NCI-H748 (cell line): ENCODE results near the gene TGIF2.
A peak's percentile ranks its signal among the peaks of the same experiment; 100 is the strongest.
"Not testable (repeated sequence)": the region's sequence is repeated elsewhere in the genome, so short reads cannot be mapped to it uniquely, and the experiment has no call there.

ENCODE experiments used
- DNase-seq: peaks from one replicate; lab custom pipeline; 2025; ENCODE audit not compliant: unreplicated experiment; lab: John Stamatoyannopoulos, UW

TGIF2 gene

DNA sequence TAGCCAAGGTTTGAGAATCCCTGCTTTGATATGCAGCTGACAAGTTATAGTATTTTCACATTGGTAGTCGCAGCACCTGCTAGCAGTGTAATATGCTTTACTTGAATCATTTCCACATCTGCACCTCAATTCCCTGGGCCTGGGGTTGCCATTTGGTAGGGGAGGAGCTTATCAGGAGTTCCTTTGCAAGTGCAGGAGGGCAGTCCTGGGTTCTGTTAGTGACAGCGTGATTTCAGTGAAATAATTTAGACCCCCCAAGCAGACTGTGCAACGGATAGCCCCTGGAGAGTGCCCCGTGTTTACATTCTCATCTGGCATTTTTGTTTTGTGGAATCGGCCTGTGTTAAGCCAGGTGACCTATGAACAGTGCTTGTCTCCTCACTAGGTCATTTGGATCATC, 38.2 kb downstream of the TGIF2 start:
- no peak for DNase-seq

DNA sequence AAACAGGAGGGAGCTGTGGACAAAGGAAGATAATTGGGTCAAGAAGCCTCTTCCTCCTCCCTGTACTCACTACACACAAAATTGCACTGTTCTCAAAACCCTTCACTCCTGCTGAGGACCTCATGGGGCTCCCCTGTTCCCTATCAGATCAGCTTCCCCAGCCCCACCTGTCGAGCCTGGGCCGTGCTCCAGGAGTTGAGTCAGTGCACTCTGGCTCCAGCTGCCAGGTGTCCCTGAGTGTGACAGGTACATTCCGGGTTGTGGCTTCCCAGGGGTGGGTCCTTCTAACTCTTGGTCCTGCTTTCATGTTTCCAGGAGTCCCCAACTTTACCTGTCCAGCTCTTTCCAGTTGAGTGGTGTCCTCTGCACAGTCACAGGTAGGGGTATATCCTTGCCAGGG, 40.6 kb downstream of the TGIF2 start:
- no peak for DNase-seq

DNA sequence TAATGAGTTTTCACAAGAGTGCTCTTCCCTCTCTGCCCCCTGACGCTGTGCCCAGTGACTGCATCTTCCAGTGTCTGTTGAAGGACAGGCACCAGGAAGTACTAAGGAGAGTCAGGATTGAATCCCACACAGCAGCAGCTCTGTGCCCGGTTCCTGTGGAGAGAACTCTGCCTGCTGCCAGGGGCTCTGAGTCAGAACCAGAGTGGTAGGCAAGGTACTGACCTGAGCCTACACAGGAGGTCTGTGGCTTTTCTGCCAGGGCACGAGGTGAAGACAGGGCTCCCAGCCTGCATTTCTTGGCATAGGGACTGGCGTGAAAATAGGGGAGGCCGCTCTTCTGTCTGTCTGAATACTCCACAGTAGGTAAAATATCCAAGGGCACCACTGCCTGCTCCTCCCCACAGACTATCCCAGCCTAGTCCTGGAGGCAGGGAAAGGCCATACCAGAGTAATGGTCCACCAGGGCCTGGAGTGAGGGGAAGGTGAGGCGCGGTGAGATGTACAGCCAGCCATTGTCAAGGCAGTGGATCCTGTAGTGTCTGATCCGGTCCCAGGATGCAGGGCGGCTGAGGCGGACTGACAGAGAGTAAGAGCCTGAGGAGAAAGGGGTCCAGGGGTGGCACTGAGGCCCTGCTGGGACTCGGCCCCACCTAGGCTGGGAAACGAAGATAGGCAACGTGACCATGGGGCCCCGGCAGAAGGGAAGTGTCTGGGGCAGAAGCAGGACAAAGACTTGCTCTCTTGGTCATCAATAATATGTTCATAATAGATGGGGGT, 41.6 kb downstream of the TGIF2 start:
- DNase-seq, result no peak

DNA sequence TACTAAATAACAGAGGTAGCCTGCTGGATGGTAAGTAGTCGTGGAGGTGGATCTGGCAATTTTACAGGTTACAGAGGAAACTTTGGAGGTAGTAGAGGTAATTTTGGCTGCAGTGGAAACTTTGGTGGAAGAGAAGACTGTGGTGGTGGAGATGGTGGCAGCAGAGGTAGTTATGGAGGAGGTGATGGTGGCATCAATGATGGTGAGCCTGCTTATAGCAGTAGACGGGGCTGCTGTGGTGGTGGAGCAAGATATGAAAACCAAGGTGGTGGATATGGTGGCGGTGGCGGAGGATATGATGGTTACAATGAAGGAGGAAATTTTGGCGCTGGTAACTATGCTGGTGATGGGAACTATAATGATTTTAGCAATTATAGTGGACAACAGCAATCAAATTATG, 47.5 kb downstream of the TGIF2 start:
- DNase-seq, result no peak

DNA sequence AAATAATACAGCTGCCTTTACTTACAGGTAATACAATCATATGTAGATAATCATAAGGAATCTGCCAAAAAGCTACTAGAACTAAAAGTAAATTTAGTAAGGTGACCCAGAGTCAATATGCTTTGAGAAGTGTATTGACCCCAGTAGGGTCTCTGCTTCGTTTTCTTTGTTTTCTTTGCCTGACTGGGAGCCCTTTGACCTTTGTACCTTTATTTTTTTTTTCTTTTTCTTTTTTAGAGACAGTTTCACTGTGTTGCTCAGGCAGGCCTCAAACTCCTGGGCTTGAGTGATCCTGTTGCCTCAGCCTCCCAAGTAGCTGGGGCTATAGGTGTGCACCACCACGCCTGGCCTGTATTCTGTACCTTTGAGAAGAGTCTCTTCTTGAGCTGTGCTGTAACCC, 50.0 kb downstream of the TGIF2 start:
- no peak for DNase-seq

DNA sequence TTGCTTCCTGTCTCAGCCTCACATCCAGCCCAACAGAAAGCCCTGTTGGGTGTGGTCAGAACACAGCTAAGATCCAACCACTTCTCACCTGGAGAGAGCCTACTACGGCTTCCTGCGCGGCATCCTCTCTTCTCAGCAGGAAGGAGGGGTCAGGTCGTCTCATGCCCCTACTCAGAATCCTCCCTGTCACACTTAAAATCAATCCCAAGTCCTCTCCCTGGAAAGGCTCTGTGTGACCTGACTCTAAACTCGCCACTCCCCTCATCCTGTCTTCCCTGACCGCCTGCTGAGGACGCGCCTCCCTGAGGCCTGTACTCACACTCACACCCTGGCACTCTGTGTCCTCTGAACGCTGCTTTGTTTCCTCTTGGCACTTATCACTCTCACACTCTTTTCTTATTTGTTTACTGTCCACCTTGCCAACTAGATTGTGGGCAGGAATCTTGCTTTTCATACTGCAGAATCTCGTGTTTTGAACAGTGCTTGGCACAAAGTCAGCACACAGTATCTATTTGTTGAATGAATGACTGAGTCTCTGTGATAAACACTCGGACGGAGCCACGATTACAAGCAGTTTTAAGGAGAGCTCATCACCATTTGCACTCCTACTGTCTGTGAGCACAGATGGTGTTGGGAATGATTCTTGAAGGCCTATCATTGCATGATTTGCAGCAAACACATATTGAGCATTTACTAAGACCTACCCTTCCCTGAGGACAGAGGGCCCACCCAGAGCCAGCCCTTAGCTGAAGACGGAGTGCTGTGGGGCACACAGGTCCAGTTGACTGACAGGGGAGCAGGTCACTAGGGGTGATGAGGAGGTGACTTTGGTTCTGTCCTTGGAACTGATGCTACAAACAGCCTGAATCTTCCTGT, 50.9 kb downstream of the TGIF2 start:
- DNase-seq, result peak; percentile 6

DNA sequence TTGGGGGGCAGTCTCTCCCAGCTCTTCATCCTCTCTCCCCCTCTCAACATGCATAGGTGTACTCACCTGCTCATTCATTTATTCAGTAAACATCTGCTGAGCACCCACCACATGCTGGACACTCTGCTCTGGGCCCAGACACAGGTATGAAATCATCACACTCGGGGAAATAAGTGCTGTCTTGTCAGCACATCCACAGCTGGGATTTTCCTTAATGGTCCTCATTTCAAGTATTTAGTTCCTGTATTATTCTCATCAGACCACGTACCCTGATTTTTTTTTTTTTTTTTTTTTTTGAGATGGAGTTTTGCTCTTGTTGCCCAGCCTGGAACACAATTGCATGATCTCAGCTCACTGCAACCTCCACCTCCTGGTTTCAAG, 51.5 kb downstream of the TGIF2 start:
- no peak for DNase-seq

DNA sequence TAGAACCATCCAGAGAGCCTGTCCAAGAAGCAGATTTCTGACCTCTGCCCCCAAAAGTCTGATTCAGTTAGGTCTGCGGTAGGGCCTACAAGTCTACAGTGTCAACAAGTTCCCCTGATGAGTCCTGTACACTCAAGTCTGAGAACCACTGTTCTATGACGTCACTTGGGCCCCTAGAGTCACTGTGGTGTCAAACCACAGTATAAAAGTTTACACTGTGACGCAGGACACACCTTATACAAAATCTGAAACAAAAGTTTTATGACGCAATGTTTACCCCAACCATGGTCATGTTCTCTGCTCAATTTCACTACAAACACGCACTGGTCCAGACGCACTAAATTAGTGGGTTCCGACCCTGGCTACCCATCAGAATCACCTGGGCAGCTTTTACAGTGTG, 54.7 kb downstream of the TGIF2 start:
- no peak for DNase-seq

DNA sequence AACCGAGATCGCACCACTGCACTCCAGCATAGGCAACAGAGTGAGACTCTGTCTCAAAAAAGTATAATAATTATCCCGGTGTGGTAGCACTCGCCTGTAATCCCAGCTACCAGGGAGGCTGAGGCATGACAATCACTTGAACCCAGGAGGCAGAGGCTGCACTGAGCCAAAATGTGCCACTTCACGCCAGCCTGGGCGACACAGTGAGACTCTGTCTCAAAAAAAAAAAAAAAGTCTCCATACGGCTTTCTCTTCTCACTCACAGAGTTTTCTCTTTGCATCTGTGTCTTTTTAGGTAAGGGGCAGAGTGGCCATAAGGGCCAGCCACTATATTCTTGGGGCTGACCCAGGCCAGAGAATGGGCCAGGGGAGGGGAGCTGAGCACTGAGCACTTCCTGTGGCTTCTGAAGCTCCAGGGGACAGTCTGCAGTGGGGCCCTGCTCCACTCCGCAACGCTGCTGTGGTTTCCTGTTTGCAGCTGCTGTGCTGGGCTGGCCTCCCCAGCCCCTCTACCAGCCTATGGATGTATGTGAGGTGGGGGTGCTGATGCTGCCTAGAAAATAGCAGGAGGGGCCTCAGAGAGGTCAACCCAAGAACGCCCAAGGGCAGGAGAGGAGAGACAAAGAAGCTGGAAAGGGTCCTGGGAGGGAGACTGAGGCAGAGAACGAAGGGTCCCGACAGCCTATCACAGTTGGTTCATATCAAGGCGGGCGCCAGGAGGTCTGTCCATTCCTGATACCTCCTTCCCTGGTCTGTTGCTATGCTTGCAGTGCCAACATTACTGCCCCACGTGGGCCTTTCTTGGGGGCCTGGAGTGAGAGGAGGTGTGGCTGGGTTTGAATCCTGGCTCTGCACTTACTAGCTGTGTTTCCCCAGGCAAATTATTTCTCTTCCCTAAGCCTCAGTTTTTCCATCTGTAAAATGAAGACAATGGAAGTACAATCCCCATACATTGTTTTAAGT, 56.6 kb downstream of the TGIF2 start:
- no peak for DNase-seq

DNA sequence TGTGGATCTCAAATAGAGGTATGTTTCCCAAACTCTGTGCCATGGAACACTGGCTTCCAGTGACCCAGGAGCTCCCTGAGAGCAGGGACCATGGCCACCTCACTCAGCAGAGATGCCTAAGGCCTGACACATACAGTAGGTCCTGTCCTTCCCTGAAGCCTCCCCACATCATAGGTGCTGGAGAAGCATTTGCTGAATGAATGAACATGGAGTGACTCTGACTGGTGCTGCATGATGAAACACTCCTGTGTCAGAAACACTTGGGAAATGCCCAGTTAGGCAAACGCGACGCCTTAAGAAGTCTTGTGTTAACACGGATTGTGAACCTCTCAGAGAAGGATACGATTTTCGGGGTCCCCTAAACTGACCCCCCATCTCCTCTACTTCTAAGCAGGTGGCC, 58.2 kb downstream of the TGIF2 start:
- DNase-seq, result no peak

DNA sequence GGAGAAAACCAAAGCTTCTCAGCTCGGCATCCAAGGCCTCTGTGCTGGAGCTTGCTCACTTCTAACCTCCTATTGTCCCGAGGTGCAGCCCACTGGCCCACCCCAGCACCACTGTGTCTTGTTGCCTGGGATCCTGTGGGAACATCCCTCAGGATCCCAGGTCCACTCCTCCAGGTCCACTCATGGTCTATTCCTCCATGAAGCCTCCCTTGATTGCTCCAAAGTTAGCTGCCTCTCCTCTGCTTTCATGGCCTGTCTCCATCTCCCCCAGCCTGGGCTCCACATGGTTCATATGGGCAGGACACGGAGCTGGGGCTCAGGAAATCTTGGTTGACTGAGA, 58.7 kb downstream of the TGIF2 start:
- DNase-seq, result no peak

DNA sequence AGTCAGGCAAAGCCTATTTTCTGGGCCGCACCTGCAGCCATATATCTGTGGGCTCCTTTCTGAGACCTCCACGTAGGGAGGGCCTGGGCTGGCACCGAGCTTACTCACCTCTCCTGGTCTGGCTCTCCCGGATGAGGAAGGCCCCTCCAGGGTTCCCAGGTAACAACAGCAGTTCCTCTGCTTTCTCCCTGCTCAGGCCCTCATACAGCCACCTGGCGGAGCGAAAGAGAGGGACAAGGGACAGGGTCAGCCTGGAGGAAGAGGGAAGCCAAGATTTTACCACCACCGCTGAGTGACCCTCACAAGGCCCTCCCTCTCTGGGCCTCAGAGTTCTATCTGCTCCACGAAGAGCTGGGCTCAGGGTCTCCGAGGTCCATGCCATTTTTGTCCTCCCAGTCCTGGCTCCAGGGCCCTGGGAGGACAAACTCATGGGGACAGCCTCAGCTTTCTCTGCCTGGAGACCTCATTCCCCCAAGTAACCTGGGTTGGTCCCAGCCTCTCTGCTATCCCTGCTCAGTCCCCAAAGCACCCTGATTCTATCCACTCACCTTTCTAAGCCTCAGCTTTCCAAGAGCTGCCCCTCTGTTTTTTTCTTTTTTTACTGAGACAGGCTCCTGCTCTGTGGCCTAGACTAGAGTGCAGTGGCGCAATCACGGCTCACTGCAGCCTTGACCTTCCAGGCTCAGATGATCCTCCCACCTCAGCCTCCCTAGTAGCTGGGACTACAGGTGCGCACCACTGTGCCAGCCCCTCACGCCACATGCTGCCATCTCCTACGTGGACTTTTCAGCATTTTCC, 59.3 kb downstream of the TGIF2 start:
- no peak for DNase-seq

DNA sequence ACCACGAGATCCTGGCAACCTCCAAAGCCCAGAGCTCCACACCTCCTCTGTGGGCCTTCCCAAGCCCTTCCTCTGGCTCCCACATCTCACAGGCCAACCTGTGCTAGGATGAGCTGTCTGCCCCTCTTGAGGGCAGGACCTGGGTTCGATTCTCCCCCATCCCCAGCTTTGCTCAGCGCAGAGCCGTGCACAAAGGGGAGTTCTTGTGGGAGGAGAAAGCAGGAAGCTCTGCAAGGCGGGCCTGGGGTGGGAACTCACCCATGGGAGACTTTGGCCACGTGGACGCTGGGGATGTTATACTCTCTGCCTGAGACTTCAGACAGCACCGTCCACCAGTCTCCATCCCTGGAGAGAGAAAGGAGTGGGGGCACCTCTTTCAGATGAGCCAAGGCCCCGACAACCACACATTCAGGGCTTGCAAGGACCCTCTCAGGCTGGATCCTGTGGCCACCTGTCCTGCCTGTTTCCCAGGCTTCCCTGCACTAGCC, 59.9 kb downstream of the TGIF2 start:
- no peak for DNase-seq

DNA sequence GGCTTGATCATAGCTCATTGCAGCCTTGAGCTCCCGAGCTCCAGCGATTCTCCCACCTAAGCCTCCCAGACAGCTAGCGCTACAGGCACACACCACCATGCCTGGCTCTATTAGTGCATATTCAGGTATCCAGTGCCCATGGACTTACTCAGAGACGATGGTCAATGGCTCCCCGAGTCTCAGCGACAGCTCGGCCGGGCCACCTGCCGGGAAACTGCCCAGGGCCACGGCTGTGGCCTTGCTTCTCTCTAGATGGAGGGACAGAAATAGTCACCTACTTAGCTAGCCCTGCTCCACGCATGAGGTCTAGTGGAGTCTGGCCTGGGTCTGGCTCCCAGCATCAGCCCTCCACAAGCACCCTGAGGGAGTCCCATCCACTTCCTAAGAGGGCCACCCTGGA, 60.9 kb downstream of the TGIF2 start:
- no peak for DNase-seq

DNA sequence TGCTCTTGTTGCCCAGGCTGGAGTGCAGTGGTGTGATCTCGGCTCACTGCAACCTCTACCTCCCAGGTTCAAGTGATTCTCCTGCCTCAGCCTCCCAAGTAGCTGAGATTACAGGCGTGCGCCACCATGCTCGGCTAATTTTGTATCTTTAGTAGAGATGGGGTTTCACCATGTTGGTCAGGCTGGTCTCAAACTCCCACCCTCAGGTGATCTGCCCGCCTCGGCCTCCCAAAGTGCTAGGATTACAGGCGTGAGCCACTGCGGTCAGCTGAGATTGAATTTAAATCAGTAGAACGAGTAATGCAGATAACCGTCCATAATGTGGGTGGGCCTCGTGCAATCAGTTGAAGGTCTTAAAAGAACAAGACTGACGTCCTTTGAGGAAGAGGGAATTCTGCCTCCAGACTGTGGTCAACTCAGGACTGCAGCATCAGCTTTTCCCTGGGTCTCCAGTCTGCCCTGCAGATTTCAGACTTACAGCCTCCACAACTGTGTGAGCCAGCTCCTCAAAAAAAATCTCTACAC, 65.5 kb downstream of the TGIF2 start:
- not testable (repeated sequence) for DNase-seq

DNA sequence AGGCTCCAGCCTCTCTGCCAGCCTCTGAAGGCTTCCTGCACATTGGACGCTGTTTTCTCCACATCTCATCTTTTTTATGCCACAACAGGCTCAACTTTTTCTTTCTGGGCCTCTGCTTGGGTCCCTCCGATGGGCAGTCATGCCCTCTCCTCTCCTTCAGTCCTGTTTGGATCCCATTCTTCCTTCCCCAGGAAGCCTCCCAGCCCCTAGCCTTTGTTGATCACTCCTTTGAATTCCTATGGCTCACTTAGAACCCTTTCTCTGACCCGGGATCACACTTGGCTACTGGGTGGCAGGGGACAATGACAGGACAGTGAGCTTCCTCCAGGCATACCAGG, 68.1 kb downstream of the TGIF2 start:
- no peak for DNase-seq

DNA sequence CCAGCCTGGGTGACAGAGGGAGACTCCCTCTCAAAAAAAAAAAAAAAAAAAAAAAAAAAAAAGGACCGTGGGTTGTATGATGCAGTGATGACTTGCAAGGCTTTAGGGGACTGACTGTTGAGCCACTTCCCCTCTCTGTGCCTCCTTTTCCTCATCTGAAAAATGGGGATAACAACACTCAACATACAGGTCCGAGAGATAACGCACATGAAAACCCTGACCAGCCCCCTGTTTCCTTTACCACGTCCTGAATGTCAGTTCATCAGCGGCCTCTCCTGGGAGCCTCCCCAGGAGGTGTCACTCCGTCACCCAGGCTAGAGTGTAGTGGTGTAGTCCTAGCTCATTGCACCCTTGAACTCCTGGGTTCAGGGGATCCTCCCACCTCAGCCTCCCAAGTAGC, 68.7 kb downstream of the TGIF2 start:
- DNase-seq, result no peak
